Activated CD4-positive, alpha-beta T cell treated with anti-CD3 and anti-CD28 coated beads, Interleukin-2, amount 10 ng/mL, durations not matched to agents 24 days and 14 days (primary cell): Measurements from ENCODE around the gene MYOM1. TPM values are rescaled to one million over a fixed set of nuclear protein-coding genes. Genes with fewer than 3 reads are reported as not detected.

Experiments
- DNase-seq: peaks from one replicate; pipeline ENCODE4 v3.0.0; 2022
- H3K27ac Mint-ChIP-seq: one replicate; pipeline ENCODE4 v1.8.0; 2022; ENCODE audit warnings: mild to moderate bottlenecking, mixed read lengths
- H3K27me3 Mint-ChIP-seq: one replicate; pipeline ENCODE4 v1.8.0; 2022; ENCODE audit warnings: mixed read lengths
- H3K36me3 Mint-ChIP-seq: one replicate; pipeline ENCODE4 v1.8.0; 2022; ENCODE audit warnings: low read depth, mild to moderate bottlenecking, mixed read lengths
- H3K4me1 Mint-ChIP-seq: one replicate; pipeline ENCODE4 v1.8.0; 2021; ENCODE audit warnings: mixed read lengths
- H3K4me3 Mint-ChIP-seq: one replicate; pipeline ENCODE4 v1.8.0; 2022; ENCODE audit warnings: mild to moderate bottlenecking, moderate library complexity, mixed read lengths
- H3K9me3 Mint-ChIP-seq: one replicate; pipeline ENCODE4 v1.8.0; 2021; ENCODE audit warnings: mixed read lengths
- intact Hi-C: fragments of 100-400 bp; cut with micrococcal nuclease; formaldehyde crosslinking; loops from one replicate; pipeline ENCODE4 v1.15.1; 2023
- total RNA-seq: library from RNA; stranded (reverse); gene quantifications from 2 replicates; pipeline ENCODE4 v1.2.3, GENCODE V29; 2022

Gene MYOM1
- total RNA-seq, 1 donor from 2014 or later = 0.75 TPM

DNA sequence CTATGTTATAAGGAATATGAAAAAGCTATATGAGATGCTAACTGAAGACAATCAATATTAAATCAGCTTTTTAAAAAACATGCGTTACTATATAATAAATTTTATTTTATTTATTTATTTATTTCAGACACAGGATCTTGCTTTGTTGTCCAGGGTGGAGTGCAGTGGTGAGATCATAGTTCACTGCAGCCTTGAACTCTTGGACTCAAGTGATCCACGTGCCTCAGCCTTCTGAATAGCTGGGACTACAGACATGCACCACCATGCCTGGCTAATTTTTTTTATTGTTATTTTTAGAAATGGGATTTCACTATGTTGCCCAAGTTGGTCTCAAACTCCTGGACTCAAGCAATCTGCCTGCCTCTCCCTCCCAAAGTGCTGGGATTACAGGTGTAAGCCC is 89.4 kb downstream of the MYOM1 start:
- H3K36me3 Mint-ChIP-seq = no peaks in the 10 kb centered on the region
- H3K9me3 Mint-ChIP-seq = no peaks in the 10 kb centered on the region
- no peak overlapping the region for H3K4me3 Mint-ChIP-seq
- no peak overlapping the region for H3K27ac Mint-ChIP-seq
- peaks cover 9% of the 10 kb centered on the region for H3K4me1 Mint-ChIP-seq
- no peaks in the 10 kb centered on the region for H3K27me3 Mint-ChIP-seq
- intact Hi-C loops = no loop called here
- DNase-seq = no peak

- Mint-ChIP-seq H3K4me1 (peaks cover 9% of the 10 kb centered on the region), H3K27ac (no peak overlapping the region), H3K9me3 (no peaks in the 10 kb centered on the region), H3K36me3 (peaks cover 2% of the 10 kb centered on the region), H3K27me3 (no peaks in the 10 kb centered on the region), H3K4me3 (peak overlapping the region; percentile 10)
- intact Hi-C loops = loop anchor here (1.0 to 5.0 kb wide), 5 partner anchors 60 to 197 kb away; partner anchors contain the start of gene LPIN2
- DNase-seq = peak; percentile 94
Observed at GRCh38 chr18:3129053-3129864, 90.5 kb downstream of the MYOM1 start.

DNA sequence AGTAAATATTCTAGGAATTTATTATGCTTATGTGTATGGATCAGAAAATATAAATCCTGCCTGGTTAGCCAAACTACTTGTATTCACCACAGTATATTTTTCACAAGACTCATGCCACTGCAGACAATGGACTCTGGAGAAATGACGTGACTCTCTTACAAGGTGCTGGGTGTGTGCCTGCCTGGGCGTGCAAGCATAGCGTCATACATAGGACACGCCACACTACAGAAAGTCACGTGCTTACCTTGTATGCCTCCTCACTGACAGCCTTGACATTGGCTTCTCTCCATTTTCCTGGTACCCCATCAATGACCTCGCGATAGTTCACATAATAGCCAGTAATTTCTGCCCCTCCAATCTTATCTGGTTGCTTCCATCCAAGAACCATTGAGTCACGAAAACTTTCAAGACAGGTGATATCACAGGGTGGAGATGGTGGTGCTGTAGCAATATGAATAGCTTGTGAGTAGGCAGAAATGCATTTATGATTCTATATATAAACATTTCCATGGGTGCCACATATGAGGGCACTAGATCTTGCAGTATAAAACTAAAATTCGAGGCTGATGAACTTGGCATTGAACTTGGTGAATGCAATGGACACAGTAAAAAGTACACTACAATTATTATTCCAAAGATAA is 93.2 kb downstream of the MYOM1 start:
- Mint-ChIP-seq H3K9me3 (no peaks in the 10 kb centered on the region), H3K27ac (no peak overlapping the region), H3K4me1 (peaks cover 9% of the 10 kb centered on the region), H3K27me3 (no peaks in the 10 kb centered on the region), H3K4me3 (no peak overlapping the region), H3K36me3 (peaks cover 2% of the 10 kb centered on the region)
- DNase-seq = peak; percentile 47
- intact Hi-C loops = loop anchor here (5.0 kb wide), 1 partner anchor 114 kb away; the partner anchor contains the start of gene LPIN2

DNA sequence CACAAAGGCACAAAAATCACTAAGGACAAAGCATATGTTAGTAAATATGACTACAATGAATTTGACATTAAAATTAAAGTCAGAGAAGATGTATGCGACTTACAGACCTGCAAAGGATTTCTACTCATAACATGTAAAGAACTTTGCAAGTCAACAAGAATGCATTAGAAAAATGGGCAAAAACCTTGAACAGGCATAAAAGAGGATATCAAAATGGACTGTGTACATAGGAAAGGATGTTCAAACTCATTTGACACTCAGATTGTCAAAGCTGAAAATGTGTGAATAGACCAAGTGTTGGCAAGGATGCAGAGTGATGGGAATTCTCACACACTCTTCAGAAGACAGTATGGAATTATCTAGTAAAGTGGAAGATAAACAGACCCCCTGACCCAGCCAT is 94.9 kb downstream of the MYOM1 start:
- Mint-ChIP-seq H3K9me3 (no peaks in the 10 kb centered on the region), H3K27ac (no peak overlapping the region), H3K27me3 (no peaks in the 10 kb centered on the region), H3K4me3 (no peak overlapping the region), H3K36me3 (peaks cover 2% of the 10 kb centered on the region), H3K4me1 (peaks cover 9% of the 10 kb centered on the region)
- intact Hi-C loops = loop anchor here (5.0 kb wide), 1 partner anchor 113 kb away; the partner anchor contains the start of gene LPIN2
- DNase-seq = peak; percentile 39

GRCh38 chr18:3122851-3123250 is 96.9 kb downstream of the MYOM1 start:
- no peaks in the 10 kb centered on the region for H3K4me1 Mint-ChIP-seq
- intact Hi-C loops = no loop called here
- DNase-seq = peak; percentile 7
- no peak overlapping the region for H3K27ac Mint-ChIP-seq
- H3K4me3 Mint-ChIP-seq = no peak overlapping the region
- H3K36me3 Mint-ChIP-seq = peaks cover 2% of the 10 kb centered on the region
- no peaks in the 10 kb centered on the region for H3K9me3 Mint-ChIP-seq
- no peaks in the 10 kb centered on the region for H3K27me3 Mint-ChIP-seq

DNA sequence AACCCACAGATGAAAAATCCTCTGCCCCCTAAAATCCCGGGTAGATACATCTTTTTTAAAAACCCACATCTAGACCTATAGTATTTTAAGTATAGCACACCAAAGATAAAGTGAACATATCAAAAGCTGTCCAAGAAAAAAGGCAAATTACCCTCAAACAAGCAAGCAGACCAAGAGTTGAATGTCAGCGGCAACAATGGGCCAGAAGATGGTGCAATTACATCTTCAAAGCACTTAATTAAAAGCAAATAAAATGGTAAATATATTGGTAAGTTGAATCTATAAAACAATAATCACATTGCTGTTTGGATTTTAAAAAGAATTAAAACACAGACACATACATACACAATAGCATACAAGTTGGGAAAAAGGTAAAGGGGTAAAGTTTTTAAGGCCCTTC is 98.5 kb downstream of the MYOM1 start:
- no peak for DNase-seq
- H3K27me3 Mint-ChIP-seq = no peaks in the 10 kb centered on the region
- no peaks in the 10 kb centered on the region for H3K4me1 Mint-ChIP-seq
- intact Hi-C loops = no loop called here
- H3K4me3 Mint-ChIP-seq = no peak overlapping the region
- no peak overlapping the region for H3K27ac Mint-ChIP-seq
- peaks cover 2% of the 10 kb centered on the region for H3K36me3 Mint-ChIP-seq
- H3K9me3 Mint-ChIP-seq = no peaks in the 10 kb centered on the region

DNA sequence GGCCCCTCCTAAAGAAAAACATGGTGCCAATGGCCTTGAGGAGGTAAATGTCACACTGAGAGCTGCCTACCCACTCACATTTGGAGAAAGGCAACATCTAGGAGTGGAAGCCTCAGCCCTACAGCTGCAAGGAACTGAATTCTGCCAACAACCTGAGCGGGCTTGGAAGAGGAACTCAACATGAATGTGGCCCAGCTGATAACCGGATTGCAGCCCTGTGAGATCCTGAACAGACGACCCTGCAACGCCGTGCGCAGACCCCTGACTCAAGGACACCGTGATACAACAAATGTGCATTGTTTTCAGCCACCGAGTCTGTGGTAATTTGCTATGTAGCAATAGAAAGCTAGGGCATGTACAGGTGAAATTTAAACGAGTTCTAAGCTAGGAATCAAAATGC is 99.4 kb downstream of the MYOM1 start:
- intact Hi-C loops = no loop called here
- no peak overlapping the region for H3K4me3 Mint-ChIP-seq
- H3K27ac Mint-ChIP-seq = no peak overlapping the region
- no peak for DNase-seq
- H3K27me3 Mint-ChIP-seq = no peaks in the 10 kb centered on the region
- H3K36me3 Mint-ChIP-seq = peaks cover 2% of the 10 kb centered on the region
- no peaks in the 10 kb centered on the region for H3K4me1 Mint-ChIP-seq
- no peaks in the 10 kb centered on the region for H3K9me3 Mint-ChIP-seq

DNA sequence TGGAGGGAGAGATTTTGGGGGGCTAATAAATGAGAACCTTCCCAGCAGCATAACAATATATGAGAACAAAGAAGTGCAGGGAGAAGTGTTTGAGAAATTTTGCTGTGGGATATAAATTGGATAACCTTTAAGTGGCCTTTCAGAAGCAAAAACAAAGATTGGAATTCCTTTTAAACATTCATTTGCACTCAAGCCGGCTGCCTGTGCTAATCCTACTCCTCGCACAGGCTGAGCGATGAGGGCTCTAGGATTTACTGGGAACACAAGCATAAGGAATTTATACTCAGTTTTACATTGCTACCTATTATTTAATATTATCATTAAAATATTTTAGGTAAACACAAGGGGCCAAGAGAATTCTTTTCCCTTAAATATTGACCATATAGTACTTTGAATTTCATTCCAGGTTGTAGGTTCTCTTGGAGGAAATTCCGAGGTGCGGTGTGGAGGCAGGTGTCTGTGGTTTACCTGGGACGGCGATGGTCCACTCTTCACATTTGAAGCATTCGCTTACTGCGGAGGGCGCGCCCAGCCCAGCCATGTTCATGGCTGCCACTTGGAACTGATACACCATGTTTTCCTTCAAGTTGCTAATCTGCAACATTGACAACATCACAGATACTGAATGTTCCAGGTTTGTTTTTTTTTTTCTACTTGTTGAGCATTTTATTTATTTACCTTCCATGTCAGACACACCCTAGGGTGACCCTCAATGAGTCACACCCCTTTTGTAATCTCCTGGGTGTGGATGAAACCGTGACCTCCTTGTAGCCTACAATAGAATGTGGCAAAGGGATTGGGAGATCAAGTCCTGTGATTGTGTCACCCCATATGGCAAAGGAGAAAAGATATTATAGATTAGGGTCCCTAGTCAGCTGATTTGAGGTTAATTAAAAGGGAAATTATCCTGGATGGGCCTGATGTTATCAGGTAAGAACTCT is 100.1 kb downstream of the MYOM1 start:
- intact Hi-C loops = no loop called here
- no peaks in the 10 kb centered on the region for H3K27me3 Mint-ChIP-seq
- no peaks in the 10 kb centered on the region for H3K9me3 Mint-ChIP-seq
- no peaks in the 10 kb centered on the region for H3K4me1 Mint-ChIP-seq
- no peak for DNase-seq
- no peak overlapping the region for H3K27ac Mint-ChIP-seq
- no peak overlapping the region for H3K4me3 Mint-ChIP-seq
- peaks cover under 1% of the 10 kb centered on the region for H3K36me3 Mint-ChIP-seq

DNA sequence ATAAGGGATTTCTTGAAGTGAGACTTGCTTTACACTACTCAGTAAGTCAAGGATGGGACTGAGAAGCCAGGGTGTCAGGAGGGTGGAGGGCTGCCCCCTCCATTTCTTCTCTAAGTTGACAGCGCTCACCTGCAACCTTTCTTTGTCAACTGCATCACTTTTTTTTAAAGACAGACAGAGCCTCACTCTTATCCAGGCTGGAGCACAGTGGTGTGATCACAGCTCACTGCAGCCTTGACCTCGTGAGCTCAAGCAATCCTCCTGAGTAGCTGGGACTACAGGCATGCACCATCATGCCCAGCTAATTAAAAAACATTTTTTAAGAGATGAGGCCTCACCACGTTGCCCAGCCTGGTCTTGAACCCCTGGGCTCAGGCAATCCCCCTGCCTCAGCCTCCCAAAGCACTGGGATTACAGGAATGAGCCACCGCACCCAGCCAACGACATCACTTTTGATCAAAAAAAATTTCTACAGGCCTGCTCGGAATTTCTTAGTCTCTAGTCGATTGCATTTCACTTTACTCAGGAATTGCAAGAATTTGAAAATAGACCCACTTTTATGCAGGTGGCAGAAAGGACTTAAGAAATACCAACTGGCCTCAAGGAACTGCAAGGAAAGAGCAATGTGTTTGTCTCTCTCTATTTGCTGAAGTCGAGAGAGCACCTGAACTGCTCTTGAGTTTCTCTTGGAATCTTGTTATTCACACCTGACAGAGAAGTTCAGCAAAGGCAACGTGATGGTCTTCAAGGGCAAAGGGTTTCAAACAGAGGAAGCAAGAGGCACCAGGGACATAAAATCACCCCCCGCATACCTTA is 101.4 kb downstream of the MYOM1 start:
- Mint-ChIP-seq H3K4me3 (no peak overlapping the region), H3K4me1 (no peaks in the 10 kb centered on the region), H3K9me3 (no peaks in the 10 kb centered on the region), H3K27me3 (no peaks in the 10 kb centered on the region), H3K27ac (no peak overlapping the region), H3K36me3 (peaks cover 1% of the 10 kb centered on the region)
- no peak for DNase-seq
- intact Hi-C loops = no loop called here

DNA sequence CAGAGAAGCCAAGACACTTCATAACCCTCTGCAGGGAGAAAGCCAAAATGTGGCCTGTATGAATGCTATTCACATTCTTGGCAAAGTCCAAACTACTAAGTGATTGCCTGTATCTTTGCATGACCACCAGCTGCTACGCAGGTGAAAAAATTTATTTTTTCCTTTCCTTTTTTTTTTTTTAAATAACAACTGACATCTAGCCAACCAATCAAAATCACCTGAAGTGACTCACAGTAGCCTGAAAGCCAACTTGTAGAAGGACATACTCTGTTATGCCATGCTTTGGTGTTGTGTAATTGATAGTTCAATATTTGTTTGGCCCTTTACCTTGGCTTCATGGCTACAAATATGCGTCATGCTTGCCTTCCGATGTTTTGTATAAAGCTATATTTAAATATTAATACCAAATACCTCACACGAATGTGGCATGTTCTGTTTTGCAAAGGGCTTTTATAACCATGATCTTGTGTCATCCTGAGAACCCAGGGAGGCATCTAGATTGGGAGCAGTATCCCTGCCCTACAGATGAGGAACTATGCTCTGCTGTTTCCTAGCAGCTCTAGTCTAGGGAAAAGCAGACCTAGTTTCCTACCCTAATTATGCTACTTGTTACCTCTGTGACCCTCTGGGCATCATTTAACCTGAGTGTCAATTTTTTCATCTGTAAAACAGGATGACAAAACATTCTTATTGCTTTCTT is 102.1 kb downstream of the MYOM1 start:
- no peaks in the 10 kb centered on the region for H3K4me1 Mint-ChIP-seq
- no peaks in the 10 kb centered on the region for H3K27me3 Mint-ChIP-seq
- H3K36me3 Mint-ChIP-seq = peaks cover 1% of the 10 kb centered on the region
- H3K9me3 Mint-ChIP-seq = no peaks in the 10 kb centered on the region
- no peak overlapping the region for H3K4me3 Mint-ChIP-seq
- no peak overlapping the region for H3K27ac Mint-ChIP-seq
- intact Hi-C loops = no loop called here
- DNase-seq = no peak

DNA sequence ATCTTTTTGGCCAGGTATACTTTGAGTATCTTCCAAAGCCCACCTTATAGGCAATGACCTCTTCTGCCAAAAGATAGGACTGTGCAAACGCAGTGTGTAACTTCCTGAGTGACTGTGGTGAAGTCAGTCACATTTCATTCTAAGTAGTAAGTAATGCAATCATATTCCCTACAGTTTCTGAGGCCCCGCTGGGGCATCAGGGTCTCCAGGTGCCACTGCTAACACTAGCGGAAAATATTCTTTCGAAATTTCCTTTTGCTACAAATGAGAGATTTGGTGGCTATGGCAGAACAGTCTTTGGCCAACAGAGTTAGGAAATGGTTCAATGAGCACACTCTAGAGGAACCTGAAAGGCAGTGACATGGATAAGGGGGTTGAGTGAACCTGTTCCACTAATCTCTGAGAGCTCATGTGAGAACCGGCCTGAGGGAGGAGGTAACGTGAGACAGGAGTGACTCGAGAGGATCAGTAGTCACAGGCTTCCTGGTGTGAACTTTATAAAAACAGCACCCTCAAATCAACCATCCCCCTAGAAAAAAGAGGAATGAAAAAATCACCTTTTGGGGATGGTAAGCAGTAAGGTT is 104.2 kb downstream of the MYOM1 start:
- H3K4me3 Mint-ChIP-seq = no peak overlapping the region
- no peaks in the 10 kb centered on the region for H3K9me3 Mint-ChIP-seq
- intact Hi-C loops = no loop called here
- no peaks in the 10 kb centered on the region for H3K27me3 Mint-ChIP-seq
- peaks cover 1% of the 10 kb centered on the region for H3K36me3 Mint-ChIP-seq
- no peak overlapping the region for H3K27ac Mint-ChIP-seq
- H3K4me1 Mint-ChIP-seq = no peaks in the 10 kb centered on the region
- no peak for DNase-seq

DNA sequence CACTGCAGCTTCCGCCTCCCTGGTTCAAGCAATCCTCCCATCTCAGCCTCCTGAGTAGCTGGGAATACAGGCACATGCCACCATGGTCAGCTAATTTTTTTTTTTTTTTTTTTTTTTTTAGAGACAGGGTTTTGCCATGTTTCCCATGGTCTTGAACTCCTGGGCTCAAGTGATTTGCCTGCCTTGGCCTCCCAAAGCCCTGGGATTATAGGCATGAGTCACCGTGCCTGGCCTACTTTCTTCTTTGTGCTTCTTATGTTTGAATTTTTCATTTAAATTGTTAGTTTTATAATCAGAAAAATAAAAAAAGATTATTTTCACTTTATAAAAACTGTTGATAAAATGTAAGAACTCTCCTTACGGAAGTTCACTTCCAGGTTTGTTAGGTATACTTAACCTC is 105.3 kb downstream of the MYOM1 start:
- H3K4me3 Mint-ChIP-seq = no peak overlapping the region
- intact Hi-C loops = no loop called here
- no peak overlapping the region for H3K27ac Mint-ChIP-seq
- no peaks in the 10 kb centered on the region for H3K27me3 Mint-ChIP-seq
- DNase-seq = no peak
- H3K4me1 Mint-ChIP-seq = no peaks in the 10 kb centered on the region
- peaks cover 1% of the 10 kb centered on the region for H3K36me3 Mint-ChIP-seq
- no peaks in the 10 kb centered on the region for H3K9me3 Mint-ChIP-seq
